SK-N-MC (cell line): ENCODE data around the gene ZNF407.
A peak's percentile ranks its signal among the peaks of the same experiment; 100 is the strongest.

Experiments used
- DNase-seq: peaks from one replicate; pipeline ENCODE4 v3.0.0-alpha.2; 2011; ENCODE audit warnings: low read depth, low spot score
- H3K27ac ChIP-seq: fragments of 200-600 bp; sonication (generic); 2 replicates; pipeline ENCODE4 v1.5.1; 2016; ENCODE audit warnings: mixed run types
- H3K36me3 ChIP-seq: fragments of 200-600 bp; sonication (generic); 2 replicates; pipeline ENCODE4 v1.6.1; 2017; ENCODE audit warnings: antibody characterized with exemption, low read length, mixed read lengths; ENCODE audit not compliant: insufficient read depth
- H3K4me3 ChIP-seq: fragments of 200-600 bp; sonication (generic); 2 replicates; pipeline ENCODE4 v1.5.1; 2016
- H3K9ac ChIP-seq: fragments of 200-600 bp; sonication (generic); 2 replicates; pipeline ENCODE4 v1.8.0; 2017; ENCODE audit warnings: mixed run types, mixed read lengths; ENCODE audit not compliant: insufficient read length
- H3K9me3 ChIP-seq: fragments of 200-600 bp; sonication (generic); 2 replicates; pipeline ENCODE4 v1.6.1; 2017; ENCODE audit warnings: low read depth, mild to moderate bottlenecking, antibody characterized with exemption, low read length, moderate library complexity, mixed read lengths
- EZH2 ChIP-seq: fragments of 200-600 bp; sonication (generic); IDR thresholded peaks from one replicate; pipeline ENCODE4 v1.6.1; 2017; ENCODE audit warnings: antibody characterized with exemption
- FOXP2 ChIP-seq: optimal IDR thresholded peaks from 2 replicates; pipeline ENCODE3; 2011; ENCODE audit warnings: mild to moderate bottlenecking, moderate library complexity; ENCODE audit not compliant: insufficient read depth; ENCODE audit errors: extremely low read length, control extremely low read depth
- POLR2AphosphoS5 ChIP-seq: IDR thresholded peaks from 2 replicates; pipeline ENCODE4 v1.6.1; 2012; ENCODE audit warnings: mild to moderate bottlenecking, low read depth, low read length, borderline replicate concordance

The ZNF407 gene

DNA sequence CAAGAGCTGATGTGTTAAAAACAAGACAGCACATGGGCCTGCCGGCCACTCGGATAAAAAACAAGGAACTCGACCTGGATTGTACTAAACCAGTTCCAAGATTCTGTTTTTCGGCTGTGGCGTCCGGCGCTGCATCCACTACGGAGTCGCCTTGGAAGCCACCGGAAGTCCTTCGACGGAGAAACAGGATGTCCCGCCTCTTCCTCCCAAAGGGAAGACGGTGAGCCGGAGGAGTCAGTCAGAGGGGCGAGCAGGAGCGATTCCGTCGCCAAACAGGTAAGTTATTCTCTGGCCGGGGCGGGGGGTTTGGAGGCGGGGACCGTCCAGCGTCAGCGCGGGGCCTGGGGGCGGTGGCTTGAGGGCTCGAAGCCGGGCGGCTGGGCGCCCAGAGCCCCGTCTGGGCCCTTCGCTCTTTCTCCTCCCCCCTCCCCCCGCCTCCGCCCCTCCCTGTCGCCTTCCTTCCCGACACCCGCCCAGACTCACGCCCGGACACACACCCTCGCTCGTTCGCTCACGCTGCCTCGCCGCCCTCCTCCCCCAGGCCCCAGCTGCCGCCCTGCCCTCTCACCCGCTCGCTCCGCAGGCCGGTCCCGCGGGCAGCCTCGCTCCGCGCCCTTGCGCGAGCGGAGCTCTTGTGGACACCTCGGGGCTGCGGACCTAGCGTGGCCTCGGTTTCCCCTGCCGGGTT, at the start of gene ZNF407:
TSS of gene ZNF407 (plus strand) at position 209 of the 688 bp plus-strand sequence. CDS start 33,150 bp downstream, outside the sequence.
- peak within 1 kb of the TSS; percentile 98 for H3K9ac ChIP-seq
- peak within 1 kb of the TSS; percentile 90 for H3K27ac ChIP-seq
- no peak for DNase-seq
- TF ChIP-seq POLR2AphosphoS5 (peak; percentile 29), EZH2 (no peak), FOXP2 (no peak)
- peak within 1 kb of the TSS; percentile 92 for H3K4me3 ChIP-seq
- no peaks in the 10 kb centered on the region for H3K9me3 ChIP-seq
- H3K36me3 ChIP-seq, result no peaks in the 10 kb centered on the region; the same call in 1 of the 2 replicates

GRCh38 chr18:74549591-74550104, 48.0 kb upstream of the ZNF407 start:
- TF ChIP-seq POLR2AphosphoS5, result no peak
- TF ChIP-seq EZH2, result no peak
- TF ChIP-seq FOXP2, result no peak
- Histone ChIP-seq H3K9ac (no peak overlapping the region), H3K27ac (no peak overlapping the region), H3K9me3 (no peaks in the 10 kb centered on the region), H3K36me3 (no peaks in the 10 kb centered on the region), H3K4me3 (no peak overlapping the region)
- DNase-seq, result no peak

DNA sequence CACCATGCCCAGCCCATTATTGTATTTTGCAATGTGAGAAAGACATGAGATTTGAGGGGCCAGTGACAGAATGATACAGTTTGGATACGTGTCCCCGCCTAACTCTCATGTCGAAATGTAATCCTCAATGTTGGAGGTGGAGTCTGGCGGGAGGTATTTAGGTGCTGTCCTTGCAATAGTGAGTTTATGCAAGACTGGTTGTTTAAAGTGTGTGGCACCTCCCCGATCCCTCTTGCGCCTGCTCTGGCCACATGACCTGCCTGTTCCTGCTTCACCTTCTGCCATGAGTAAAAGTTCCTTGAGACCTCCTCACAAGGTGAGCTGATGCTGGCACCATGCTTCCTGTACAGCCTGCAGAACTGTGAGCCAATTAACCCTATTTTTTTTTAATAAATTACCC, 46.8 kb upstream of the ZNF407 start:
- H3K36me3 ChIP-seq, result no peaks in the 10 kb centered on the region
- no peak overlapping the region for H3K27ac ChIP-seq
- DNase-seq, result no peak
- no peak for TF ChIP-seq POLR2AphosphoS5
- TF ChIP-seq EZH2, result no peak
- TF ChIP-seq FOXP2, result no peak
- H3K9me3 ChIP-seq, result no peaks in the 10 kb centered on the region
- H3K4me3 ChIP-seq, result no peak overlapping the region
- H3K9ac ChIP-seq, result no peak overlapping the region

- Histone ChIP-seq H3K27ac (no peak overlapping the region), H3K36me3 (no peaks in the 10 kb centered on the region), H3K9ac (no peak overlapping the region), H3K4me3 (no peak overlapping the region), H3K9me3 (no peaks in the 10 kb centered on the region)
- no peak for DNase-seq
- TF ChIP-seq EZH2 (no peak), POLR2AphosphoS5 (no peak), FOXP2 (no peak)
These were observed 46.2 kb upstream of the ZNF407 start for GRCh38 chr18:74551452-74551851.

GRCh38 chr18:74551936-74552555, 45.6 kb upstream of the ZNF407 start:
- H3K27ac ChIP-seq, result peak overlapping the region; percentile 15; the same call in 1 of the 2 replicates
- no peak overlapping the region for H3K9ac ChIP-seq
- no peaks in the 10 kb centered on the region for H3K9me3 ChIP-seq
- no peaks in the 10 kb centered on the region for H3K36me3 ChIP-seq
- TF ChIP-seq EZH2, result no peak
- no peak for TF ChIP-seq FOXP2
- TF ChIP-seq POLR2AphosphoS5, result no peak
- peak; percentile 66 for DNase-seq
- no peak overlapping the region for H3K4me3 ChIP-seq

DNA sequence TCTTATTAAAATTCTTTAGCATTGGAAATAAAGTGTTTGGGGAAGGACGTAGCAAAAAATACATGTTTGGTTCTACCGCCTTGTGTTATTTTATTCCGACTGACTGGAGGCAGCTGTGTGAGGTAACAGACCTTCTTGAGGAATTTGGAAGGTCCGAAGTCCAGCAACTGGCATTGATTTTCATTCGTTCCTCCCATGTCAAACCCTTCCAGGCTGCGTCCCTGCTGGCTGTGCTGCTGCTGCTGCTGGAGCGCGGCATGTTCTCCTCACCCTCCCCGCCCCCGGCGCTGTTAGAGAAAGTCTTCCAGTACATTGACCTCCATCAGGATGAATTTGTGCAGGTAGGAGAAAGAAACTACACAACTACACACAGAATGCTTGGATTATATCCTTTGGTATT, 41.5 kb upstream of the ZNF407 start:
- TF ChIP-seq EZH2 (no peak), POLR2AphosphoS5 (no peak), FOXP2 (no peak)

DNA sequence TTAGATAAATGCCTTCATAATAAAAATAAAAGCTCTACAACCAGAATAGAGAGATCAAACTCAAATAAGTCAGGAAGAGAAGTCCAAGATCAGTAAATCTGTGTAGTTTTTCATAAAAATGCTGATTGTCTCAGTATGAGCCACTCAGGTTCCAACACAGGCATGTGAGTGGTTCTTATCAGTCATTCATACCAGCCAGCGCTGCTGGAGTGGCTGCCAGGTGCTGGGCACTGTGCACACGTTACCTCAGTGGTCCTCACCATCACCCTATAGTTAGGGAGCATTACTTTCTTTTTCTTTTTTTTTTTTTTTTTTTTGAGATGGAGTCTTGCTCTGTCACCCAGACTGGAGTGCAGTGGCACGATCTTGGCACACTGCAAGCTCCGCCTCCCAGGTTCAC, 39.6 kb upstream of the ZNF407 start:
- Histone ChIP-seq H3K4me3 (no peak overlapping the region), H3K9me3 (no peaks in the 10 kb centered on the region), H3K9ac (no peak overlapping the region), H3K27ac (no peak overlapping the region), H3K36me3 (no peaks in the 10 kb centered on the region)
- no peak for DNase-seq
- TF ChIP-seq FOXP2 (no peak), EZH2 (no peak), POLR2AphosphoS5 (no peak)

More for the DNA sequence above, 41.5 kb upstream of the ZNF407 start:
- Histone ChIP-seq H3K4me3 (no peak overlapping the region), H3K36me3 (no peaks in the 10 kb centered on the region), H3K27ac (no peak overlapping the region), H3K9ac (no peak overlapping the region), H3K9me3 (no peaks in the 10 kb centered on the region)
- no peak for DNase-seq

DNA sequence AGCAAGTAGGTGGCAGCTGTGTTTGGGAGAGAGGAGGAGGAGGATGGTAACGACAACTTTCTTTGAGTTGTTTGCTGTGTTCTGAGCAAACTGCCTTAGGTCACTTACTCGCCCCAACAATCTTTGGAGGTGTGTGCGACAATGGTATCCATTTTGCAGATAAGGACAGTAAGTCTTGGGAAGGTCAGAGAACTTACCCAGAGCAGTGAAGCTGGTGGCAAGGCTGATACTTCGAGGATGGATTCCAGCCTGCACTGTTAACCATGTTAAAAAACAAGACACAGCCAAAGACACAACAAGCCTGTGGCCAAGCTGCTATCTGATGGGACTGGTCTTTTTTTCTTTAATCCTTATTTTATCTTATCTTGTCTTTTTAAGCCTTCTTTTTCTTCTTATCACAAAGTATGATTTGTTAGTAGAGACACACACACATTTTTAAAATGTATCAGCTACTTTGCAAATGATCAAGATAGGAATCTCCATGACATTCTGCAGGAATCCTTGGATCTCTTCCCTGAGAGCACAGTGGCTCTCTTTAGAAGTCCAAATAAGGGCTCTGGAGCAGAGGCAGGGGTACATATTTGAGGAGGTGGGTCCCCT, 35.4 kb upstream of the ZNF407 start:
- Histone ChIP-seq H3K9me3 (no peaks in the 10 kb centered on the region), H3K4me3 (no peak overlapping the region), H3K36me3 (no peaks in the 10 kb centered on the region), H3K9ac (no peak overlapping the region), H3K27ac (no peak overlapping the region)
- no peak for DNase-seq
- TF ChIP-seq POLR2AphosphoS5, result no peak
- TF ChIP-seq EZH2, result no peak
- no peak for TF ChIP-seq FOXP2
